IMR-90 (cell line): ENCODE measurements around the gene PALLD. TPM values are rescaled to one million over a fixed set of nuclear protein-coding genes. Genes with fewer than 3 reads are reported as not detected.

Experiments used
- ATAC-seq: fragments of 200-7000 bp; cut with Tn5 transposase; 2 replicates; pipeline ENCODE4 v1.9.1; 2020; ENCODE audit warnings: low read depth, mild to moderate bottlenecking, moderate library complexity
- BruUV-seq: library from RNA; stranded (reverse); fragments of 400-500 nt; replicated peaks from 2 replicates; lab custom pipeline; 2021; lab: Mats Ljungman, UMichigan
- CTCF ChIA-PET: fragments of 300-600 bp; formaldehyde crosslinking; extraction: SDS; loops from one replicate; lab custom pipeline; 2021; ENCODE audit warnings: antibody characterized with exemption; lab: Yijun Ruan, JAX
- POLR2A ChIA-PET: fragments of 300-600 bp; sonication (Branson Sonifier 250); formaldehyde crosslinking; loops from one replicate; lab custom pipeline; 2022; ENCODE audit warnings: antibody characterized with exemption; ENCODE audit not compliant: unreplicated experiment; lab: Charles Lee
- DNase-seq: peaks from one replicate; pipeline ENCODE4 v3.0.0; 2013
- H2AFZ ChIP-seq: replicated peaks from 2 replicates; pipeline ENCODE3; 2013; ENCODE audit warnings: low read length, mild to moderate bottlenecking; ENCODE audit not compliant: poor library complexity
- H2AK5ac ChIP-seq: 2 replicates; pipeline ENCODE4 v1.6.1; 2013; ENCODE audit warnings: low read depth, low read length, inconsistent platforms
- H2AK9ac ChIP-seq: replicated peaks from 2 replicates; pipeline ENCODE3; 2013; ENCODE audit warnings: mild to moderate bottlenecking, low read depth, low read length, moderate library complexity; ENCODE audit not compliant: poor library complexity
- H2BK120ac ChIP-seq: 2 replicates; pipeline ENCODE4 v1.6.1; 2013; ENCODE audit warnings: low read depth, low read length, inconsistent platforms
- H2BK15ac ChIP-seq: 3 replicates; pipeline ENCODE4 v1.6.1; 2013; ENCODE audit warnings: low read depth, low read length, inconsistent platforms
- H2BK20ac ChIP-seq: 2 replicates; pipeline ENCODE4 v1.6.1; 2013; ENCODE audit warnings: low read depth, mild to moderate bottlenecking, inconsistent platforms, low read length, moderate library complexity
- H2BK5ac ChIP-seq: 2 replicates; pipeline ENCODE4 v1.6.1; 2013; ENCODE audit warnings: mild to moderate bottlenecking, low read depth, low read length, inconsistent platforms; ENCODE audit not compliant: poor library complexity, severe bottlenecking
- H3K14ac ChIP-seq: replicated peaks from 2 replicates; pipeline ENCODE4 v1.6.1; 2013; ENCODE audit warnings: low read depth, low read length, inconsistent platforms
- H3K18ac ChIP-seq: 2 replicates; pipeline ENCODE4 v1.6.1; 2013; ENCODE audit warnings: low read depth, low read length, control low read depth
- H3K23ac ChIP-seq: 2 replicates; pipeline ENCODE4 v1.6.1; 2013; ENCODE audit warnings: low read depth, low read length, inconsistent platforms
- H3K27ac ChIP-seq: 2 replicates; pipeline ENCODE4 v1.5.1; 2013; ENCODE audit warnings: mild to moderate bottlenecking, control low read depth, low read length; ENCODE audit not compliant: insufficient read depth
- H3K27me3 ChIP-seq: 2 replicates; pipeline ENCODE4 v1.6.1; 2013; ENCODE audit warnings: low read length; ENCODE audit not compliant: control insufficient read depth, insufficient read depth
- H3K36me3 ChIP-seq: 2 replicates; pipeline ENCODE4 v1.6.1; 2013; ENCODE audit warnings: low read length, mixed read lengths; ENCODE audit not compliant: control insufficient read depth, insufficient read depth
- H3K4ac ChIP-seq: 2 replicates; pipeline ENCODE4 v1.6.1; 2013; ENCODE audit warnings: low read depth, low read length, inconsistent platforms
- H3K4me1 ChIP-seq: 2 replicates; pipeline ENCODE4 v1.6.1; 2013; ENCODE audit warnings: low read length, mixed read lengths; ENCODE audit not compliant: control insufficient read depth, insufficient read depth
- H3K4me2 ChIP-seq: 2 replicates; pipeline ENCODE4 v1.6.1; 2013; ENCODE audit warnings: low read depth, mild to moderate bottlenecking, control low read depth, low read length, moderate library complexity
- H3K4me3 ChIP-seq: 2 replicates; pipeline ENCODE4 v1.5.1; 2013; ENCODE audit warnings: low read depth, mild to moderate bottlenecking, control low read depth, low read length, moderate library complexity; ENCODE audit not compliant: insufficient read depth
- H3K56ac ChIP-seq: 2 replicates; pipeline ENCODE4 v1.6.1; 2013; ENCODE audit warnings: low read length, inconsistent platforms; ENCODE audit not compliant: insufficient read depth; ENCODE audit errors: extremely low read depth
- H3K79me1 ChIP-seq, 2 experiments: 2 replicates each; pipeline ENCODE4 v1.6.1; 2013; ENCODE audit warnings: low read length in 2 of 2, inconsistent platforms in 1 of 2, low read depth in 1 of 2
- H3K9ac ChIP-seq: 2 replicates; pipeline ENCODE4 v1.6.1; 2013; ENCODE audit warnings: low read depth, low read length, control low read depth
- H3K9me1 ChIP-seq: 2 replicates; pipeline ENCODE4 v1.6.1; 2013; ENCODE audit warnings: low read length, inconsistent platforms; ENCODE audit not compliant: insufficient read depth
- H3K9me3 ChIP-seq: 2 replicates; pipeline ENCODE4 v1.6.1; 2013; ENCODE audit warnings: low read length; ENCODE audit not compliant: control insufficient read depth, insufficient read depth
- H4K20me1 ChIP-seq: 2 replicates; pipeline ENCODE4 v1.6.1; 2013; ENCODE audit warnings: low read length, inconsistent platforms; ENCODE audit not compliant: insufficient read depth
- H4K5ac ChIP-seq: 2 replicates; pipeline ENCODE4 v1.6.1; 2013; ENCODE audit warnings: mild to moderate bottlenecking, low read depth, low read length, control low read depth
- H4K8ac ChIP-seq, 2 experiments: 2 replicates each; pipeline ENCODE4 v1.6.1; 2013; ENCODE audit warnings: low read depth in 2 of 2, low read length in 2 of 2, control low read depth in 1 of 2, inconsistent platforms in 1 of 2
- H4K91ac ChIP-seq: 2 replicates; pipeline ENCODE4 v1.6.1; 2013; ENCODE audit warnings: low read depth, low read length, inconsistent platforms; ENCODE audit not compliant: insufficient read depth
- MXI1 ChIP-seq: IDR thresholded peaks from 2 replicates; pipeline ENCODE4 v1.6.1; 2012; ENCODE audit warnings: low read depth, mild to moderate bottlenecking, low read length, moderate library complexity, borderline replicate concordance
- WGBS, 2 experiments: methylation state at CpG; one replicate each; pipeline versions ENCODE4 v1.1.5 to v1.1.7; 2013; ENCODE audit warnings: missing lambda C conversion rate in 2 of 2; ENCODE audit not compliant: insufficient read length in 1 of 2; ENCODE audit errors: extremely low coverage in 2 of 2; 5-methylcytosine and 5-hydroxymethylcytosine counted together
- dilution Hi-C: fragments of 300-500 bp; cut with HindIII; formaldehyde crosslinking; loops from one replicate; pipeline ENCODE4 v1.14.3; 2018; ENCODE audit warnings: low sequenced_read_pairs; ENCODE audit not compliant: unreplicated experiment
- in situ Hi-C: fragments of 300-500 bp; cut with MboI; formaldehyde crosslinking; loops from 3 replicates; pipeline ENCODE4 v1.14.3; 2019; ENCODE audit warnings: low sequenced_read_pairs, inconsistent platforms, mixed read lengths
- intact Hi-C: fragments of 100-400 bp; cut with micrococcal nuclease; formaldehyde crosslinking; loops from 2 replicates; pipeline ENCODE4 v1.10.0; 2022
- polyA plus RNA-seq, 3 experiments: library from polyadenylated mRNA; depleted of rRNA; stranded (reverse); fragments of >200 nt; gene quantifications; 2 replicates each; pipeline ENCODE4 v1.2.3, GENCODE V29; 2012; ENCODE audit warnings: low replicate concordance in 1 of 3
- total RNA-seq: library from RNA; depleted of rRNA; stranded (reverse); fragments of >200 nt; gene quantifications from 2 replicates; pipeline ENCODE4 v1.2.3, GENCODE V29; 2012
- TF ChIP-seq, protein P1 (sequence below): fragments of 150-350 bp; IDR thresholded peaks from 2 replicates; pipeline ENCODE4 v1.6.1; 2016; ENCODE audit warnings: low read depth, mild to moderate bottlenecking, low read length, moderate library complexity, borderline replicate concordance

PALLD gene
- total and polyA plus RNA-seq, 2 of the 4 experiments (the other 2 are of a cell fraction), result 91.0 to 91.9 TPM

DNA sequence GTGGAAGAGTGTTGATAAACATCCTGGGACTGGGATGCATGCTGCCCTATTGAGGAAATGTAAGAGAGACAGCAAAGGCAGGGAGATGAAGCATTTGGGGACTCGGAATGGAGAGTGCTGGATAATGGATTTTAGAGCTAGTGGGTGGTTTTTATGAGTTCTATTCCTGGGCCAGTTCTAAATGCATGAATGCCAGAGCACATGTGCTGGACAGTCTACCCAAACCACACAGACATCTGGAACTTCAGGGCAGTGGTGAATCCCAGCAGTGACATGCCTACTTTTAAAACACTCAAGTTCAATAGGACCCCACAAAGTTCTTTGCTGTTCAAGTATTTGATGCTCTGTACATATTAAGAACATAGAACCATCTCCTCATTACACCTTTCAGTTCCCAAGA is 379.3 kb downstream of the PALLD start:
- peak; percentile 8 for ATAC-seq
- intact Hi-C loops, result no loop called here

More for the DNA sequence above, 379.3 kb downstream of the PALLD start:
- DNase-seq, result no peak
- Histone ChIP-seq H3K56ac (no peak overlapping the region), H4K8ac (no peak overlapping the region), H2BK20ac (peak overlapping the region; percentile 62), H3K4me3 (no peak overlapping the region), H2AK9ac (no peak overlapping the region), H3K9me3 (no peaks in the 10 kb centered on the region), H3K9me1 (peaks cover 18% of the 10 kb centered on the region), H2AFZ (no peak overlapping the region), H2BK15ac (peak overlapping the region; percentile 43; the same call in 1 of the 3 replicates), H3K27me3 (no peaks in the 10 kb centered on the region), H3K23ac (peak overlapping the region; percentile 67), H3K4me1 (peaks cover 25% of the 10 kb centered on the region), H4K91ac (peak overlapping the region; percentile 31), H3K79me1 (peaks cover 38 to 69% of the 10 kb centered on the region in 2 experiments), H3K4me2 (no peak overlapping the region), H3K27ac (peak overlapping the region; percentile 29; the same call in 1 of the 2 replicates), H4K20me1 (peaks cover 16% of the 10 kb centered on the region), H3K9ac (no peak overlapping the region), H3K36me3 (peaks cover 20% of the 10 kb centered on the region), H3K14ac (peak overlapping the region; percentile 68), H3K4ac (peak overlapping the region; percentile 58), H2BK5ac (peak overlapping the region; percentile 50), H2BK120ac (peak overlapping the region; percentile 55), H2AK5ac (0 out of 2 replicates have a peak overlapping the region, but pooled peaks have one; percentile 36), H3K18ac (no peak overlapping the region), H4K5ac (no peak overlapping the region)
- dilution Hi-C loops (no loop called here), in situ Hi-C loops (no loop called here)
- TF ChIP-seq, protein P1, sequence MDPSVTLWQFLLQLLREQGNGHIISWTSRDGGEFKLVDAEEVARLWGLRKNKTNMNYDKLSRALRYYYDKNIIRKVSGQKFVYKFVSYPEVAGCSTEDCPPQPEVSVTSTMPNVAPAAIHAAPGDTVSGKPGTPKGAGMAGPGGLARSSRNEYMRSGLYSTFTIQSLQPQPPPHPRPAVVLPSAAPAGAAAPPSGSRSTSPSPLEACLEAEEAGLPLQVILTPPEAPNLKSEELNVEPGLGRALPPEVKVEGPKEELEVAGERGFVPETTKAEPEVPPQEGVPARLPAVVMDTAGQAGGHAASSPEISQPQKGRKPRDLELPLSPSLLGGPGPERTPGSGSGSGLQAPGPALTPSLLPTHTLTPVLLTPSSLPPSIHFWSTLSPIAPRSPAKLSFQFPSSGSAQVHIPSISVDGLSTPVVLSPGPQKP, result no peak
- TF ChIP-seq MXI1, result peak; percentile 66; the same call in 1 of the 2 replicates
- WGBS, 2 experiments, result no CpG with 5 or more reads among the region's 1 CpG
- CTCF ChIA-PET, result no interaction called here
- POLR2A ChIA-PET, result no interaction called here
- no TSS peak for BruUV-seq
